HEK293 (cell line): ENCODE measurements around the gene PLCD3.

Experiments
- BCL11A ChIP-seq: fragments of 450-650 bp; formaldehyde crosslinking; IDR thresholded peaks from 2 replicates; pipeline ENCODE4 v1.5.1; 2016; ENCODE audit warnings: low read depth, missing biosample characterization, missing genetic modification characterization
- EGR2 ChIP-seq: fragments of 450-650 bp; formaldehyde crosslinking; IDR thresholded peaks from 2 replicates; pipeline ENCODE4 v1.5.1; 2016; ENCODE audit warnings: low read depth, missing biosample characterization, missing genetic modification characterization
- MYNN ChIP-seq: fragments of 450-650 bp; formaldehyde crosslinking; IDR thresholded peaks from 2 replicates; pipeline ENCODE4 v1.5.1; 2016; ENCODE audit warnings: missing biosample characterization, missing genetic modification characterization, borderline replicate concordance
- PATZ1 ChIP-seq: fragments of 450-650 bp; formaldehyde crosslinking; IDR thresholded peaks from 2 replicates; pipeline ENCODE4 v1.5.1; 2016; ENCODE audit warnings: missing biosample characterization, missing genetic modification characterization
- PRDM10 ChIP-seq: fragments of 450-650 bp; formaldehyde crosslinking; IDR thresholded peaks from 2 replicates; pipeline ENCODE4 v1.5.1; 2016; ENCODE audit warnings: missing biosample characterization, missing genetic modification characterization
- RBAK ChIP-seq: fragments of 450-650 bp; formaldehyde crosslinking; IDR thresholded peaks from 2 replicates; pipeline ENCODE4 v1.5.1; 2016; ENCODE audit warnings: missing biosample characterization, missing genetic modification characterization
- REST ChIP-seq: fragments of 450-650 bp; formaldehyde crosslinking; IDR thresholded peaks from 2 replicates; pipeline ENCODE4 v1.5.1; 2016; ENCODE audit warnings: missing biosample characterization, missing genetic modification characterization
- SP7 ChIP-seq: fragments of 450-650 bp; formaldehyde crosslinking; IDR thresholded peaks from 2 replicates; pipeline ENCODE4 v1.5.1; 2016; ENCODE audit warnings: missing biosample characterization, missing genetic modification characterization
- TSHZ1 ChIP-seq: fragments of 450-650 bp; formaldehyde crosslinking; IDR thresholded peaks from 2 replicates; pipeline ENCODE4 v1.5.1; 2016; ENCODE audit warnings: missing biosample characterization, missing genetic modification characterization, borderline replicate concordance
- WT1 ChIP-seq: fragments of 450-650 bp; formaldehyde crosslinking; IDR thresholded peaks from 2 replicates; pipeline ENCODE4 v1.5.1; 2016; ENCODE audit warnings: missing biosample characterization, missing genetic modification characterization
- ZBTB20 ChIP-seq: fragments of 450-650 bp; formaldehyde crosslinking; IDR thresholded peaks from 2 replicates; pipeline ENCODE4 v1.5.1; 2016; ENCODE audit warnings: missing biosample characterization, missing genetic modification characterization
- ZNF18 ChIP-seq: fragments of 450-650 bp; formaldehyde crosslinking; IDR thresholded peaks from 2 replicates; pipeline ENCODE4 v1.5.1; 2016; ENCODE audit warnings: missing biosample characterization, missing genetic modification characterization
- ZNF211 ChIP-seq: fragments of 450-650 bp; formaldehyde crosslinking; IDR thresholded peaks from 2 replicates; pipeline ENCODE4 v1.5.1; 2016; ENCODE audit warnings: low read depth, missing biosample characterization, missing genetic modification characterization
- ZNF223 ChIP-seq: fragments of 450-650 bp; formaldehyde crosslinking; IDR thresholded peaks from 2 replicates; pipeline ENCODE4 v1.5.1; 2016; ENCODE audit warnings: missing biosample characterization, missing genetic modification characterization
- ZNF341 ChIP-seq: fragments of 450-650 bp; formaldehyde crosslinking; IDR thresholded peaks from 2 replicates; pipeline ENCODE4; 2016; ENCODE audit warnings: low read depth, missing biosample characterization, missing genetic modification characterization
- ZNF558 ChIP-seq: fragments of 450-650 bp; formaldehyde crosslinking; IDR thresholded peaks from 2 replicates; pipeline ENCODE4 v1.5.1; 2016; ENCODE audit warnings: missing biosample characterization, missing genetic modification characterization
- ZNF623 ChIP-seq: fragments of 450-650 bp; formaldehyde crosslinking; IDR thresholded peaks from 2 replicates; pipeline ENCODE4 v1.5.1; 2016; ENCODE audit warnings: missing biosample characterization, missing genetic modification characterization
- ZNF624 ChIP-seq: fragments of 450-650 bp; formaldehyde crosslinking; IDR thresholded peaks from 2 replicates; pipeline ENCODE4 v1.5.1; 2017; ENCODE audit warnings: missing biosample characterization, missing genetic modification characterization
- ZNF658 ChIP-seq: fragments of 450-650 bp; formaldehyde crosslinking; IDR thresholded peaks from 2 replicates; pipeline ENCODE4; 2016; ENCODE audit warnings: missing biosample characterization, missing genetic modification characterization
- ZNF768 ChIP-seq: fragments of 450-650 bp; formaldehyde crosslinking; IDR thresholded peaks from 2 replicates; pipeline ENCODE4 v1.5.1; 2018; ENCODE audit warnings: missing biosample characterization, mild to moderate bottlenecking, missing genetic modification characterization
- ZNF777 ChIP-seq: fragments of 450-650 bp; formaldehyde crosslinking; IDR thresholded peaks from 2 replicates; pipeline ENCODE4 v1.5.1; 2017; ENCODE audit warnings: missing biosample characterization, missing genetic modification characterization, borderline replicate concordance
- ZSCAN23 ChIP-seq: fragments of 450-650 bp; formaldehyde crosslinking; IDR thresholded peaks from 2 replicates; pipeline ENCODE4 v1.5.1; 2016; ENCODE audit warnings: missing biosample characterization, missing genetic modification characterization
- ZSCAN30 ChIP-seq: fragments of 450-650 bp; IDR thresholded peaks from 2 replicates; pipeline ENCODE4 v1.5.1; 2018; ENCODE audit warnings: missing biosample characterization, mild to moderate bottlenecking, missing genetic modification characterization, moderate library complexity
- ZSCAN4 ChIP-seq: fragments of 450-650 bp; formaldehyde crosslinking; IDR thresholded peaks from 2 replicates; pipeline ENCODE4 v1.5.1; 2017; ENCODE audit warnings: missing biosample characterization, missing genetic modification characterization

The PLCD3 gene

GRCh38 chr17:45147581-45148182 lies 15.4 kb upstream of the PLCD3 start (continued):
- TF ChIP-seq ZNF658 (tag by site-specific recombination): no peak
- TF ChIP-seq ZSCAN30: peak; percentile 93
- TF ChIP-seq ZNF624 (tag by site-specific recombination): no peak
- TF ChIP-seq REST (tag by site-specific recombination): peak; percentile 73
- peak; percentile 90 for TF ChIP-seq TSHZ1 (tag by site-specific recombination)
- TF ChIP-seq ZSCAN23: peak; percentile 90
- TF ChIP-seq PATZ1 (tag by site-specific recombination): peak; percentile 62
- TF ChIP-seq ZNF341 (tag by site-specific recombination): 0 out of 2 replicates have a peak, but pooled peaks have one; percentile 26
- TF ChIP-seq BCL11A (tag by site-specific recombination): no peak; the same call in 1 of the 2 replicates
- TF ChIP-seq ZNF18 (tag by site-specific recombination): peak; percentile 65
- TF ChIP-seq ZNF223 (tag by site-specific recombination): no peak
- peak; percentile 100 for TF ChIP-seq PRDM10 (tag by site-specific recombination)
- TF ChIP-seq WT1: no peak; the same call in 1 of the 2 replicates
- TF ChIP-seq ZSCAN4 (tag by site-specific recombination): peak; percentile 71
- TF ChIP-seq MYNN (tag by site-specific recombination): 0 out of 2 replicates have a peak, but pooled peaks have one; percentile 50
- TF ChIP-seq ZNF768 (tag by site-specific recombination): no peak
- TF ChIP-seq ZNF623: peak; percentile 50; the same call in 1 of the 2 replicates
- TF ChIP-seq SP7 (tag by site-specific recombination): peak; percentile 85
- peak; percentile 11; the same call in 1 of the 2 replicates for TF ChIP-seq ZNF777
- peak; percentile 80 for TF ChIP-seq ZNF558 (tag by site-specific recombination)
- TF ChIP-seq ZNF211 (tag by site-specific recombination): no peak
- TF ChIP-seq RBAK (tag by site-specific recombination): 0 out of 2 replicates have a peak, but pooled peaks have one; percentile 53
- TF ChIP-seq EGR2: no peak
- peak; percentile 55 for TF ChIP-seq ZBTB20 (tag by site-specific recombination)
